ENCODE results near the gene SETD2.

DNA sequence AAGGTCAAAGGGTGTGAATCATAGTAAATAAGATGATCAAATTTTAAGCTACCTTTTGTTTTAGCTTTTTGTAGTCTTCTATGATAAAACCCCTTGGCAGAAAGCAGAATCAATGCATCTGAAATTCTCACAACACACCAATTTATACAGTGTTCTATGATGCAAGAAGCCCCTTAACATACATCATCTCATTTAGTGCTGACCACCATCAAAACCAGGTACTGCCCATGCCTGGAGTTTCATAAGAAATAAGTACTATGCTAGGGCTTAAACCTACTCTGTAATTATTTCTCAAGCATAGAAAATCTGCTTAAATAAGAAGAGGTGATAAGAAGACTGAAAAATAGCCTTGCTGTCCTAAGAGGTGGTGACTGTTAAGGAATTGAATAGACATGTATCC, 116.8 kb downstream of the SETD2 start:
- TF ChIP-seq POLR2A (IDR thresholded peaks at IDR 0.05) (no peak), CTCF (IDR thresholded peaks at IDR 0.05) (no peak), EP300 (IDR thresholded peaks at IDR 0.05) (no peak), POLR2AphosphoS5 (IDR thresholded peaks at IDR 0.05) (no peak)
